ENCODE data around the gene PLLP.
A peak's percentile ranks its signal among the peaks of the same experiment; 100 is the strongest.

Gene PLLP, protein sequence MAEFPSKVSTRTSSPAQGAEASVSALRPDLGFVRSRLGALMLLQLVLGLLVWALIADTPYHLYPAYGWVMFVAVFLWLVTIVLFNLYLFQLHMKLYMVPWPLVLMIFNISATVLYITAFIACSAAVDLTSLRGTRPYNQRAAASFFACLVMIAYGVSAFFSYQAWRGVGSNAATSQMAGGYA

DNA sequence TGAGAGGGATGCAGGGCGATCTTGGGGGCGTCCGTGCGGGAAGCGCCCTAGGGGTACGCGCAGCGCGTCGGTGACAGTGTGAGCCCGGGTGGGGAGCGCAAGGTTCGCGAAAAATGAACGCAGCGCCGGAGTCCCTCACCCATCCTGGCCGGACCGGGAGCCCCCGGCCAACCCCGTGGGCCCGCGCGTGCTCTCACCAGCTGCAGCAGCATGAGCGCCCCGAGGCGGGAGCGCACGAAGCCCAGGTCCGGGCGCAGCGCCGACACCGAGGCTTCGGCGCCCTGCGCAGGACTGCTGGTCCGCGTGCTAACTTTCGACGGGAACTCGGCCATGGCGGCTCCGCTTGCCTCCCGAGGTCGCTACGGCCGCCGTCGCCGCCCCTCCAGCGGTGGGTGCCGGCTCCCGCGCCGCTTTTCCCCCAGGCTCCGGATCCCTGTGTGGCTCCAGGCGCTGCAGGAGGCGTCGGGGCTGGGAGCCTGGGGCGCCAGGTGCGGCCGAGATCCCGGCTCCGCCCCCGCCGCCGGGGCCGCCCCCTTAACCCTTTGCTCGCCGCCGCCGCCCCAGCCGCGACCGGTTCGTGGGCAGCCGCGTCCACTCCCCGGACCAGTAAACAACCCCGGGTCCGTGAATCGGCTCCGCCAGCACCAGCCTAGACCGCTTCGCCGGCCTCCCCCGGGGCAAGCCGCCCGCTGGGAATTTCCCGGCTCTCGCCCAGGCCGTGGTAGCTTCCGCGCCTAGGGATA, at the start of gene PLLP:
PLLP (minus strand) TSS at position 464 of the 743 bp plus-strand sequence; CDS start at position 332, 132 bp downstream.
- TF ChIP-seq, protein P1, sequence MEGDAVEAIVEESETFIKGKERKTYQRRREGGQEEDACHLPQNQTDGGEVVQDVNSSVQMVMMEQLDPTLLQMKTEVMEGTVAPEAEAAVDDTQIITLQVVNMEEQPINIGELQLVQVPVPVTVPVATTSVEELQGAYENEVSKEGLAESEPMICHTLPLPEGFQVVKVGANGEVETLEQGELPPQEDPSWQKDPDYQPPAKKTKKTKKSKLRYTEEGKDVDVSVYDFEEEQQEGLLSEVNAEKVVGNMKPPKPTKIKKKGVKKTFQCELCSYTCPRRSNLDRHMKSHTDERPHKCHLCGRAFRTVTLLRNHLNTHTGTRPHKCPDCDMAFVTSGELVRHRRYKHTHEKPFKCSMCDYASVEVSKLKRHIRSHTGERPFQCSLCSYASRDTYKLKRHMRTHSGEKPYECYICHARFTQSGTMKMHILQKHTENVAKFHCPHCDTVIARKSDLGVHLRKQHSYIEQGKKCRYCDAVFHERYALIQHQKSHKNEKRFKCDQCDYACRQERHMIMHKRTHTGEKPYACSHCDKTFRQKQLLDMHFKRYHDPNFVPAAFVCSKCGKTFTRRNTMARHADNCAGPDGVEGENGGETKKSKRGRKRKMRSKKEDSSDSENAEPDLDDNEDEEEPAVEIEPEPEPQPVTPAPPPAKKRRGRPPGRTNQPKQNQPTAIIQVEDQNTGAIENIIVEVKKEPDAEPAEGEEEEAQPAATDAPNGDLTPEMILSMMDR (IDR thresholded peaks at IDR 0.05) = no peak
- Histone ChIP-seq H3K4me3 (peak within 1 kb of the TSS; percentile 82), H3K27ac (peak within 1 kb of the TSS; percentile 6 to 23)
- DNase-seq (ENCODE audit: low spot score) = peak; percentile 68

DNA sequence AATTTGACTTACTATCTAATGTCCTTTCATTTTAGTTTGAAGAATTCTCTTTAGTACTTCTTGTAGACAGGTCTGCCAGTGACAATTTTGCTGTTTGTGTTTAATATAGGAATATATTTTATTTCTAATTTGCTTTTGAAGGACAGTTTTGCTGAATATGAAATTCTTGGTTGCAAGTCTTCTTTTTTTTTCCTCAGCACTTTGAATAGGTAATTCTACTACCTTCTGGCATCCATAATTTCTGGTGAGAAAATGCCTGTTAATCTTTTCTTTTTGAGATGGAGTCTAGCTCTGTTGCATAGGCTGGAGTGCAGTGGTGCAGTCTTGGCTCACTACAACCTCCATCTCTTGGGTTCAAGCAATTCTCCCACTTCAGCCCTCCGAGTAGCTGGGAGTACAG, 48.9 kb upstream of the PLLP start:
- TF ChIP-seq, protein P1 (IDR thresholded peaks at IDR 0.05) = no peak
- Histone ChIP-seq H3K4me3 (no peak overlapping the region), H3K27ac (no peak overlapping the region)
- DNase-seq (ENCODE audit: low spot score) = no peak

DNA sequence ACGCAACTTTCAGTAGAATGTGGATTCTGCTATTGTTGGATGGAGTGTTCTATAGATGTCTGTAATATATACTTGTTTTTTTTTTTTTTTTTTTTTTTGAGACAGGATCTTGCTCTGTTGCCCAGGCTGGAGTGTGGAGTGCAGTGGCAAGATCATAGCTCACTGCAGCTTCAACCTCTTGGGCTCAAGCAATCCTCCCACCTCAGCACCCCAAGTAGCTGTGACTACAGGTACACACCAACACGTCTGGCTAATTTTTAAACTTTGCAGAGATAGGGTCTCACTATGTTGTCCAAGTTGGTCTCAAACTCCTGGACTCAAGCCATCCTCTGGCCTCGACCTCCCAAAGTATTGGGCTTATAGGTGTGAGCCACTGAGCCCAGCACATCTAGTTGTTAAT, 46.9 kb upstream of the PLLP start:
- Histone ChIP-seq H3K4me3 (no peak overlapping the region), H3K27ac (no peak overlapping the region)
- DNase-seq (ENCODE audit: low spot score) = no peak
- TF ChIP-seq, protein P1 (IDR thresholded peaks at IDR 0.05) = no peak

DNA sequence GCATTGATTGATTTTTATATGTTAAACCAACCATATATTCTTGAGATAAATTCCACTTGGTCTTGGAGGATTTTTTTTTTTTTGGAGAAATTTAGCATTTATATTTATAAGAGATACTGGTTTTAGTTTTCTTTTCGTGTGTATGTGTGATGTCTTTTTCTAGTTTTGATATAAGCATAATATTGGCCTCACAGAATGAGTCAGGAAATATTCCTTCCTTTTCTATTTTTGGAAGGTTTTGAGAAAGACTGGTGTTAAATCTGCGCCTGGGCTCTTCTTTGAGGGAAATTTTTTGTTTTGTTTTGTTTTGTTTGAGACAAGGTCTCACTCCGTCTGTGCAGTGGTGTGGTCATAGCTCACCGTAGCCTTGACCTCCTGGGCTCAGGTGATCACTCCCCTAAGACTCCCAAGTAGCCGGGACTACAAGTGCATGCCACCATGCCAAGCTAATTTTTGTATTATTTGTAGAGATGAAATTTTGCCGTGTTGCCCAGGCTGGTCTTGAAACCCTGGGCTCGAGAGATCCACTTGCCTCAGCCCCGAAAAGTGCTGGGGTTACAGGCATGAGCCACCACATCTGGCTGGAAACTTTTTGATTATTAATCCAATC, 45.4 kb upstream of the PLLP start:
- Histone ChIP-seq H3K4me3 (no peak overlapping the region), H3K27ac (peak overlapping the region in 1 of 2 donors; percentile 31)
- DNase-seq (ENCODE audit: low spot score) = no peak
- TF ChIP-seq, protein P1 (IDR thresholded peaks at IDR 0.05) = no peak

DNA sequence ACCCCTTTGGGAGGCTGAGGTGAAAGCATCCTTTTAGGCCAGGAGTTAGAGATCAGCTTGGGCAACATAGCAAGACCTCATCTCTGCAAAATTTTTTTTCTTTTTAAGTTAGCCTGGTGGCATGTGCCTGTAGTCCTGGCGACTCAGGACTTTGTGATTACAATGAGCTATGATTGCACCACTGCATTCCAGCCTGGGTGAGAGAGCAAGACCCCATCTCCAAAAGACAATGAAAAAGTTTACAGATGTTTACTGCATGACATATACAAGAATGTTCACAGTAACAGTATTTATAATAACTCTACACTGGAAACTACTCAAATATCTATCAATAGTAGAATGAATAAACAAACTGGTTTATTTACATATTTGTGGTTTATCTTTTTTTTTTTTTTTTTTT, 41.0 kb upstream of the PLLP start:
- H3K27ac ChIP-seq = no peak overlapping the region
- H3K4me3 ChIP-seq = no peak overlapping the region
- no peak for DNase-seq (ENCODE audit: low spot score)
- TF ChIP-seq, protein P1 (IDR thresholded peaks at IDR 0.05) = no peak

DNA sequence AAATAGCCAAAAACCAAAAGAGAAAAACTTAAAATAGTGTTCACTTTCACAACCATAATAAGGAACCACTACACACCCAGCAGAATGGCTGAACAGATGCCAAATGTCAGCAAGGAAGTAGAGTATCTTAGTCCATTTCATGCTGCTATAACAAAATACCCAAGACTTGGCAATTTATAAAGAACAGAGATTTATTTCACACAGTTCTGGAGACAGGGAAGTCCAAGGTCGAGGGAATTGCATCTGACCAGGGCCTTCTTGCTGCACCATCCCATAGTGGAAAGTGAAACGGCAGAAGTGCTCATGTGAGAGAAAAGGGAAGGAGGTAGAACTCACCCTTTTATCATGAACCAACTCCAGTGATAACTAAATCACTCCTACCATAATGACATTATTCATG, 40.3 kb upstream of the PLLP start:
- TF ChIP-seq, protein P1 (IDR thresholded peaks at IDR 0.05) = no peak
- no peak overlapping the region for H3K4me3 ChIP-seq
- no peak overlapping the region for H3K27ac ChIP-seq
- no peak for DNase-seq (ENCODE audit: low spot score)

Data from coronary artery (tissue), 2 donors.